PC-9 (cell line): ENCODE results near the gene ATAD2B. TPM values are rescaled to one million over a fixed set of nuclear protein-coding genes. Genes with fewer than 3 reads are reported as not detected.

ENCODE experiments used
- BruUV-seq: library from RNA; stranded (reverse); fragments of 400-500 nt; replicated peaks from 2 replicates; lab custom pipeline; 2021; lab: Mats Ljungman, UMichigan
- CTCF ChIA-PET: fragments of 300-600 bp; sonication (Branson Sonifier 250); formaldehyde crosslinking; loops from one replicate; lab custom pipeline; 2022; ENCODE audit warnings: antibody characterized with exemption; lab: Charles Lee
- POLR2A ChIA-PET: fragments of 300-600 bp; sonication (Branson Sonifier 250); formaldehyde crosslinking; loops from one replicate; lab custom pipeline; 2022; ENCODE audit warnings: antibody characterized with exemption; ENCODE audit not compliant: unreplicated experiment; lab: Charles Lee
- DNase-seq, 2 experiments: peaks; one replicate each; pipeline versions ENCODE4 v3.0.0 to v3.0.0-alpha.2; 2015 to 2022; ENCODE audit warnings: mixed read lengths in 1 of 2
- H2AFZ ChIP-seq: fragments of 200-600 bp; sonication (generic); 2 replicates; pipeline ENCODE4 v1.8.1; 2017; ENCODE audit warnings: antibody characterized with exemption
- H3F3A ChIP-seq: fragments of 200-600 bp; sonication (generic); 2 replicates; pipeline ENCODE4 v1.8.1; 2017; ENCODE audit warnings: antibody characterized with exemption, mild to moderate bottlenecking, low read depth; ENCODE audit not compliant: insufficient read depth
- H3K27ac ChIP-seq: fragments of 200-600 bp; sonication (generic); 2 replicates; pipeline ENCODE4 v1.6.1; 2016; ENCODE audit warnings: mixed run types
- H3K27me3 ChIP-seq: fragments of 200-600 bp; sonication (generic); 2 replicates; pipeline ENCODE4 v1.6.1; 2016; ENCODE audit warnings: low read depth, mixed run types; ENCODE audit not compliant: insufficient read depth
- H3K36me3 ChIP-seq: fragments of 200-600 bp; sonication (generic); 2 replicates; pipeline ENCODE4 v1.6.1; 2016; ENCODE audit warnings: low read depth, mixed run types
- H3K4me1 ChIP-seq: fragments of 200-600 bp; sonication (generic); replicated peaks from 2 replicates; pipeline ENCODE4 v1.6.1; 2016; ENCODE audit warnings: mixed run types; ENCODE audit not compliant: insufficient read depth
- H3K4me2 ChIP-seq: fragments of 200-600 bp; sonication (generic); 2 replicates; pipeline ENCODE4 v1.6.1; 2017; ENCODE audit warnings: mixed run types
- H3K4me3 ChIP-seq: fragments of 200-600 bp; sonication (generic); 2 replicates; pipeline ENCODE4 v1.6.1; 2016; ENCODE audit warnings: mixed run types
- H3K79me2 ChIP-seq: fragments of 200-600 bp; sonication (generic); 2 replicates; pipeline ENCODE4 v1.6.1; 2017; ENCODE audit warnings: low read depth, mixed run types
- H3K9me2 ChIP-seq: fragments of 200-600 bp; sonication (generic); 2 replicates; pipeline ENCODE4 v1.8.1; 2017; ENCODE audit warnings: mild to moderate bottlenecking; ENCODE audit not compliant: insufficient read depth
- H3K9me3 ChIP-seq: fragments of 200-600 bp; sonication (generic); 2 replicates; pipeline ENCODE4 v1.8.1; 2016; ENCODE audit warnings: low read depth; ENCODE audit not compliant: insufficient read depth
- H4K20me1 ChIP-seq: fragments of 200-600 bp; sonication (generic); 2 replicates; pipeline ENCODE4 v1.8.1; 2017; ENCODE audit not compliant: insufficient read depth
- EZH2 ChIP-seq: fragments of 200-600 bp; sonication (generic); IDR thresholded peaks from 2 replicates; pipeline ENCODE4 v1.8.0; 2017; ENCODE audit warnings: antibody characterized with exemption, low read depth
- intact Hi-C: fragments of 100-400 bp; cut with micrococcal nuclease; formaldehyde crosslinking; loops from one replicate; pipeline ENCODE4 v1.10.0; 2022; ENCODE audit not compliant: unreplicated experiment
- total RNA-seq: library from RNA; stranded (reverse); gene quantifications from 2 replicates; pipeline ENCODE4 v1.2.3, GENCODE V29; 2021
- TF ChIP-seq, protein P1 (sequence below): fragments of 200-600 bp; sonication (generic); conservative IDR thresholded peaks from 2 replicates; pipeline ENCODE4 v1.6.1; 2017; ENCODE audit warnings: mixed run types, antibody characterized with exemption, mild to moderate bottlenecking, moderate library complexity

The ATAD2B gene
- total RNA-seq, 1 experiment from 2014 or later, result 12.6 TPM

GRCh38 chr2:23827287-23827686 is 99.6 kb downstream of the ATAD2B start:
- Histone ChIP-seq H3K27ac (no peak overlapping the region), H4K20me1 (no peaks in the 10 kb centered on the region), H3K9me2 (no peaks in the 10 kb centered on the region), H3K27me3 (no peaks in the 10 kb centered on the region), H3K4me3 (no peak overlapping the region), H3K9me3 (no peaks in the 10 kb centered on the region), H3K4me2 (no peak overlapping the region), H3K36me3 (no peaks in the 10 kb centered on the region), H3F3A (no peaks in the 10 kb centered on the region; the same call in 1 of the 2 replicates), H2AFZ (no peak overlapping the region), H3K79me2 (no peaks in the 10 kb centered on the region), H3K4me1 (peaks cover 18% of the 10 kb centered on the region)
- POLR2A ChIA-PET, result no interaction called here
- TF ChIP-seq, protein P1, sequence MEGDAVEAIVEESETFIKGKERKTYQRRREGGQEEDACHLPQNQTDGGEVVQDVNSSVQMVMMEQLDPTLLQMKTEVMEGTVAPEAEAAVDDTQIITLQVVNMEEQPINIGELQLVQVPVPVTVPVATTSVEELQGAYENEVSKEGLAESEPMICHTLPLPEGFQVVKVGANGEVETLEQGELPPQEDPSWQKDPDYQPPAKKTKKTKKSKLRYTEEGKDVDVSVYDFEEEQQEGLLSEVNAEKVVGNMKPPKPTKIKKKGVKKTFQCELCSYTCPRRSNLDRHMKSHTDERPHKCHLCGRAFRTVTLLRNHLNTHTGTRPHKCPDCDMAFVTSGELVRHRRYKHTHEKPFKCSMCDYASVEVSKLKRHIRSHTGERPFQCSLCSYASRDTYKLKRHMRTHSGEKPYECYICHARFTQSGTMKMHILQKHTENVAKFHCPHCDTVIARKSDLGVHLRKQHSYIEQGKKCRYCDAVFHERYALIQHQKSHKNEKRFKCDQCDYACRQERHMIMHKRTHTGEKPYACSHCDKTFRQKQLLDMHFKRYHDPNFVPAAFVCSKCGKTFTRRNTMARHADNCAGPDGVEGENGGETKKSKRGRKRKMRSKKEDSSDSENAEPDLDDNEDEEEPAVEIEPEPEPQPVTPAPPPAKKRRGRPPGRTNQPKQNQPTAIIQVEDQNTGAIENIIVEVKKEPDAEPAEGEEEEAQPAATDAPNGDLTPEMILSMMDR, result no peak
- no peak for TF ChIP-seq EZH2
- CTCF ChIA-PET, result no interaction called here
- no TSS peak for BruUV-seq
- intact Hi-C loops, result no loop called here
- DNase-seq, result no peak

DNA sequence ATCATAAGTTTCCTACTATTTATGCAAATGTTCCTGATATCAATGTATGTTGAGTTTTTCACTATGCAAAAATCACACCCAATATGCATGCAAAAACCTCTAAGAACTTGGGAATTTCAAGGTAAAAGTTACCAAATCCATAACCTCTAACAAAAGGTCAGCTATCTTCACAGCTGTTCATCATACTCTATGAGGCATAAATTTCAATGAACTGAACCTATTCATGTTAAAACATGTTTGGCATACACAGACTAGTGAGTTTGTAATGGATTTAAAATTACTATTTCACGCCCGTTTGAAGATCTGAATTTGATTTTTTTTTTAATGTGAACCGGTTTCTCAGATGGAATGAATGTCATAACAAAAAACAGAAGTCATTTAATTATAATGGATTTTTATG is 100.2 kb downstream of the ATAD2B start:
- no TSS peak for BruUV-seq
- no peak for DNase-seq
- H3F3A ChIP-seq, result no peaks in the 10 kb centered on the region; the same call in 1 of the 2 replicates
- no peaks in the 10 kb centered on the region for H3K9me2 ChIP-seq
- peaks cover 18% of the 10 kb centered on the region for H3K4me1 ChIP-seq
- H3K4me3 ChIP-seq, result no peak overlapping the region
- H3K27ac ChIP-seq, result no peak overlapping the region
- no peak for TF ChIP-seq EZH2
- TF ChIP-seq, protein P1, result no peak
- intact Hi-C loops, result no loop called here
- no peak overlapping the region for H2AFZ ChIP-seq
- no peaks in the 10 kb centered on the region for H3K9me3 ChIP-seq
- POLR2A ChIA-PET, result no interaction called here
- no peaks in the 10 kb centered on the region for H3K36me3 ChIP-seq
- H4K20me1 ChIP-seq, result no peaks in the 10 kb centered on the region
- no peaks in the 10 kb centered on the region for H3K27me3 ChIP-seq
- H3K4me2 ChIP-seq, result no peak overlapping the region
- CTCF ChIA-PET, result no interaction called here
- H3K79me2 ChIP-seq, result no peaks in the 10 kb centered on the region

DNA sequence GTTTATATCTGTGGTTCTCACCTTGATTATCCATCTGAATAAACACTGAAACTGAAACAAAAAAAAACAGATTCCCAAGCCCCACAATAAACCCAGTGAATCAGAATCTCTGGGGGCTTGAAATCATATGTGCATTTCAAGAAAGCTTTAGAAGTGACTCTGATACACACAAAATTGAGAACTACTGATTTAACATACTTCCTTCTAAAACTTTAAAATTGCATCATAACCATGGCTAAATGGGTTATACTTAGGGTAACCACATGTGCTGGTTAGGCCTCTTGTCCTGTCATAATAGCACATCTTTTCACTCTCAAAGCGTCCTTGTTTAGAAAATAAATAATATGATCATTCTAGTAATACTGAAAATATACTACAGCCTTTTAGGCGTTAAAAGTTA is 100.9 kb downstream of the ATAD2B start:
- H3K27me3 ChIP-seq, result no peaks in the 10 kb centered on the region
- CTCF ChIA-PET, result no interaction called here
- 0 out of 2 replicates have a peak overlapping the region, but pooled peaks have one; percentile 10 for H3K27ac ChIP-seq
- no peak overlapping the region for H3K4me2 ChIP-seq
- BruUV-seq, result no TSS peak
- H3K79me2 ChIP-seq, result no peaks in the 10 kb centered on the region
- H3K4me3 ChIP-seq, result no peak overlapping the region
- no peaks in the 10 kb centered on the region; the same call in 1 of the 2 replicates for H3F3A ChIP-seq
- H3K4me1 ChIP-seq, result peaks cover 18% of the 10 kb centered on the region
- no peak for DNase-seq
- no peaks in the 10 kb centered on the region for H3K36me3 ChIP-seq
- POLR2A ChIA-PET, result no interaction called here
- TF ChIP-seq EZH2, result no peak
- TF ChIP-seq, protein P1, result no peak
- H2AFZ ChIP-seq, result no peak overlapping the region
- no peaks in the 10 kb centered on the region for H4K20me1 ChIP-seq
- H3K9me2 ChIP-seq, result no peaks in the 10 kb centered on the region
- H3K9me3 ChIP-seq, result no peaks in the 10 kb centered on the region
- intact Hi-C loops, result no loop called here
